Measurements from ENCODE around the gene ZIC5. TPM values are rescaled to one million over a fixed set of nuclear protein-coding genes. Genes with fewer than 3 reads are reported as not detected.
A peak's percentile ranks its signal among the peaks of the same experiment; 100 is the strongest.

The ZIC5 gene
- total and polyA plus RNA-seq, 12 donors = not detected

DNA sequence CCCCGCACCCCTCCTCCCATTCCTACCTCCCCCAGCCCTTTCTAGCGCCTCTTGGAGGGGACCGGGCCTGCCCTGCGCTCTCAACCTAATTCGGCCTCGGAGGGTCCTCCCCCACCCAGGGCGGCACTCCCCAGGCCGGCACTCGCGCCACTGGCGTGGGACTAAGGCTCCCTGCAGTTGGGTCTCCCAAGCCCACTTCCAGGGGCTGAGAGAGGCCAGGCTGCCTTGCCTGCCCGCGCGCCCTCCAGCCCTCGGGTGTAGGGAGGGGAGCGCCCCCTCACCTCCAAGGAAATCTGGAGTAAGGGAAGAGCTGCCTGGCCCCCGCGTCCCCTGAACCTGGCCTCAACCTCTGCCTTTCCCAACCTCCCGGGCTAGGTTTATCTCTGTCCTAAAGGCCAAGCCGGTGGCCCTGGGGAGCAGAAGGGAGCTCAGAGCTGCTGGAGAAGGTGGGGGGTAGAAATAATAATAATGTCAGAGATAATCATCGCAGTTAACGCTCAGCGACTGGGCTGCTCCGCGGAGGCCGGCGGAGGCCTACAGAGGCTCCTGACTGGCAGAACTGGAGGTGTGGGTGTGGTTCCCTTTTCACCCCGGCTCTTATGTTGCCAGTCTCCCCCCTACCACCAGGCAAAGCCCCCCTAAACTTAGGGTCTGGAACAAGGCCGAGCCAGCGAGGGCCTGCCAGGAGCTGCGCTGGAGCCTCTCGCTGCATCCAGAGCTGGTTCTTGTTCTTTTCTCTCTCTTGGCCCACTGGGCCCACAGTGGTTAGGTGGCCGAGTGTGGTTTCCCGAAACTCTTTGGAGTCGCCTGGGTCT lies 19.7 kb upstream of the ZIC5 start:
- H3K4me3 ChIP-seq = no peak overlapping the region
- no peak for DNase-seq
- no peaks in the 10 kb centered on the region for H3K36me3 ChIP-seq
- peaks cover 0 to 26% (median 5%) of the 10 kb centered on the region in 9 donors for H3K4me1 ChIP-seq
- intact Hi-C loops (cut with DNase I) = no loop called here
- H3K27ac ChIP-seq = no peak overlapping the region
- no peaks in the 10 kb centered on the region for H3K9me3 ChIP-seq
- peak in 1 of 8 donors; percentile 14 for ATAC-seq
- 7% methylated on average over 35 of the region's 35 CpGs for WGBS, 2 donors
- TF ChIP-seq, protein P1, sequence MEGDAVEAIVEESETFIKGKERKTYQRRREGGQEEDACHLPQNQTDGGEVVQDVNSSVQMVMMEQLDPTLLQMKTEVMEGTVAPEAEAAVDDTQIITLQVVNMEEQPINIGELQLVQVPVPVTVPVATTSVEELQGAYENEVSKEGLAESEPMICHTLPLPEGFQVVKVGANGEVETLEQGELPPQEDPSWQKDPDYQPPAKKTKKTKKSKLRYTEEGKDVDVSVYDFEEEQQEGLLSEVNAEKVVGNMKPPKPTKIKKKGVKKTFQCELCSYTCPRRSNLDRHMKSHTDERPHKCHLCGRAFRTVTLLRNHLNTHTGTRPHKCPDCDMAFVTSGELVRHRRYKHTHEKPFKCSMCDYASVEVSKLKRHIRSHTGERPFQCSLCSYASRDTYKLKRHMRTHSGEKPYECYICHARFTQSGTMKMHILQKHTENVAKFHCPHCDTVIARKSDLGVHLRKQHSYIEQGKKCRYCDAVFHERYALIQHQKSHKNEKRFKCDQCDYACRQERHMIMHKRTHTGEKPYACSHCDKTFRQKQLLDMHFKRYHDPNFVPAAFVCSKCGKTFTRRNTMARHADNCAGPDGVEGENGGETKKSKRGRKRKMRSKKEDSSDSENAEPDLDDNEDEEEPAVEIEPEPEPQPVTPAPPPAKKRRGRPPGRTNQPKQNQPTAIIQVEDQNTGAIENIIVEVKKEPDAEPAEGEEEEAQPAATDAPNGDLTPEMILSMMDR (IDR thresholded peaks at IDR 0.05) = no peak
- peaks cover 82 to 100% (median 100%) of the 10 kb centered on the region in 7 donors for H3K27me3 ChIP-seq

DNA sequence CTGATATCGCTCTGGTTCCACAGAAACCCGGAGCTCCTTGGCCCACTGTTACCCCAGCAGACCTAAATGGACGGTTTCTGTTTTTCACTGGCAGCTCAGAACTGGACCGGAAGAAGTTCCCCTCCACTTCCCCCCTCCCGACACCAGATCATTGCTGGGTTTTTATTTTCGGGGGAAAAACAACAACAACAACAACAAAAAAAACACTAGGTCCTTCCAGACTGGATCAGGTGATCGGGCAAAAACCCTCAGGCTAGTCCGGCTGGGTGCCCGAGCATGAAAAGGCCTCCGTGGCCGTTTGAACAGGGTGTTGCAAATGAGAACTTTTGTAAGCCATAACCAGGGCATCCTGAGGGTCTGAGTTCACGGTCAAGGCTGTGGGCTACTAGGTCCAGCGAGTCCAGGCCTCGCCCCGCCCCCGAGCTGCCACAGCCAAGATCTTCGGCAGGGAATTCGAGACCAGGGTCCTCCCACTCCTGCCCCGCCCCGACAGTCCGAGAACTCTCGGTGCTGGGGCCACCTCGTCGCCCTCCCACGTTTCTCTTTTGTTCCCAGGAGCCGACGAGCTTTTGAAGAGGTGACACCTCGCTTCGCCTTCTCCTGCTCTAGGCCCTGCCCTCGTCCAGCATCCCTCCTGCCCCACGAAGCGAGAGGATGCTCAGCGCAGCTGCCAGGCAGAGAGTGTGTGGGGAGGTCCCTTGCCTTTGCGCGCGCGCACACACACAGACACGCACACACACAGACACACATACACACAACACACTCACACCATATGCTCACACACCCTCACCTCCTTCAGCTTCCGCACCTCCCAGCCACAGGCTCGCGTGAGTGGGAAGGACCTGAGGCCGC lies 18.8 kb upstream of the ZIC5 start:
- no peak overlapping the region for H3K4me3 ChIP-seq
- H3K4me1 ChIP-seq = peaks cover 0 to 19% (median 5%) of the 10 kb centered on the region in 9 donors
- TF ChIP-seq, protein P1 (IDR thresholded peaks at IDR 0.05) = no peak
- no peaks in the 10 kb centered on the region for H3K9me3 ChIP-seq
- peaks cover 77 to 100% (median 99%) of the 10 kb centered on the region in 7 donors for H3K27me3 ChIP-seq
- no peak overlapping the region for H3K27ac ChIP-seq
- WGBS, 2 donors = 6 to 9% methylated on average over 42 of the region's 42 CpGs
- intact Hi-C loops (cut with DNase I) = no loop called here
- H3K36me3 ChIP-seq = no peaks in the 10 kb centered on the region
- DNase-seq (no peak), ATAC-seq (peak in 1 of 8 donors; percentile 12)

DNA sequence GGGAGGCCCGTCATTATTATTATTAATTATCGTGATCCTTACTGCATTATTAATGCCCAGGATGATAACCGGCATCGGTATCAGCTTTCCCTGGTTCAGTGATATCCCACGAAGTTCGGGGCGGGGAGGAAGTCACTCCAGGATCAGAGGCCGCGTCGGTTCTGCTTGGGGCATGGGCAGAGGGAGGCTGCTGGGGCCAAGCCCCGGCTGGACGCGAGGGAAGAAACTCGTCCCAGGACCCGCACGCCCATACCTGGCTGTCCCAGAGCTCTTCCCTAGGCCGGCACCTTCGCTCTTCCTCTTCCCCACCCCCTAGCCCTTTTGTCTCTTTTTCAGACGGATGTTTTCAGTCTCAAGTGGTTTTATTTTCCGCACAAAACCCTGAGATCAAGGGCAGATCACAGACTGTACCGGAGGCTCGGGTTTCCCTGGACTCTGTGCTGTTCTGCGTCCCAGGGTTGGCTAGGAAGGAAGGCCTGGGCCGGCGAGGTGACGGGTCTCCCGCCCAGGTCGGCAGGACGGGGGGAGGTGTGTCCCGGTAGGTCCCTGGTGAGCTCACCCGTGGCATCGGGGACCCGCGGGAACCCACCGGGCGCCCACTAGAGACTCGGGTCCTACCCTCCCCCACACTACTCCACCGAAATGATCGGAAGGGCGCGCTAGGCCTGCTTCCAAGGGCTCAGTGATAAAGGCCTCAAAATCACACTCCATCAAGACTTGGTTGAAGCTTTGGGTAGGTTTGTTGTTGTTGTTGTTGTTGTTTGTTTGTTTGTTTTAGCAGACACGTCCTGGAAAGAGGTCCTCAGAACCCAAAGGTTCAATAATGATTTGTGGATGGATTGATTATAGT lies 17.9 kb upstream of the ZIC5 start:
- H3K4me3 ChIP-seq = no peak overlapping the region

More for the DNA sequence above, 17.9 kb upstream of the ZIC5 start:
- Histone ChIP-seq H3K27me3 (peaks cover 76 to 99% (median 98%) of the 10 kb centered on the region in 7 donors), H3K9me3 (no peaks in the 10 kb centered on the region), H3K36me3 (no peaks in the 10 kb centered on the region), H3K4me1 (peaks cover 0 to 25% (median 5%) of the 10 kb centered on the region in 9 donors), H3K27ac (no peak overlapping the region)
- DNase-seq (no peak), ATAC-seq (peak in 1 of 8 donors; percentile 30)
- WGBS, 2 donors = 6 to 9% methylated on average over 41 to 42 of the region's 42 CpGs
- intact Hi-C loops (cut with DNase I) = no loop called here
- TF ChIP-seq, protein P1 (IDR thresholded peaks at IDR 0.05) = no peak
